GM12801 (cell line): ENCODE measurements around the gene OBSCN.

ENCODE experiments used
- CTCF ChIP-seq: IDR thresholded peaks from one replicate; pipeline ENCODE4 v1.5.1; 2011; ENCODE audit warnings: control low read depth; ENCODE audit not compliant: insufficient read length; ENCODE audit errors: extremely low read depth

OBSCN gene

GRCh38 chr1:228304766-228305395 lies 97.0 kb downstream of the OBSCN start:
- TF ChIP-seq CTCF, result no peak

- TF ChIP-seq CTCF, result no peak
Measured at GRCh38 chr1:228305721-228306152, 97.9 kb downstream of the OBSCN start.

GRCh38 chr1:228306275-228307217 lies 98.7 kb downstream of the OBSCN start:
- TF ChIP-seq CTCF, result no peak

GRCh38 chr1:228307218-228308023 lies 99.6 kb downstream of the OBSCN start:
- TF ChIP-seq CTCF, result no peak

GRCh38 chr1:228308085-228308601 lies 100.3 kb downstream of the OBSCN start:
- TF ChIP-seq CTCF, result no peak

GRCh38 chr1:228308628-228309325 lies 100.9 kb downstream of the OBSCN start:
- TF ChIP-seq CTCF, result no peak
